ENCODE results near the gene MOB2.

MOB2 gene

GRCh38 chr11:1440496-1440895 is 46.1 kb downstream of the MOB2 start:
- TF ChIP-seq CSRNP3 (CRISPR knock-in tag; IDR thresholded peaks at IDR 0.05), result no peak
- no peak for TF ChIP-seq ARNTL (CRISPR knock-in tag; IDR thresholded peaks at IDR 0.05; ENCODE audit: borderline replicate concordance, low read depth)
- TF ChIP-seq TOX (CRISPR knock-in tag; IDR thresholded peaks at IDR 0.05; ENCODE audit: borderline replicate concordance), result no peak
- no peak for TF ChIP-seq OSR1 (CRISPR knock-in tag; IDR thresholded peaks at IDR 0.05)
- no peak for TF ChIP-seq SNAI2 (CRISPR knock-in tag; IDR thresholded peaks at IDR 0.05)
- no peak for TF ChIP-seq CREB5 (CRISPR knock-in tag; IDR thresholded peaks at IDR 0.05; ENCODE audit: low read depth)
- no peak for TF ChIP-seq ESRRG (CRISPR knock-in tag; IDR thresholded peaks at IDR 0.05)
- no peak for TF ChIP-seq ZFP30 (CRISPR knock-in tag; IDR thresholded peaks at IDR 0.05)
- no peak for TF ChIP-seq PATZ1 (CRISPR knock-in tag; IDR thresholded peaks at IDR 0.05; ENCODE audit: borderline replicate concordance)
- TF ChIP-seq ZNF8 (CRISPR knock-in tag; IDR thresholded peaks at IDR 0.05), result no peak
- TF ChIP-seq ISL1 (CRISPR knock-in tag; IDR thresholded peaks at IDR 0.05), result no peak
- TF ChIP-seq ZFP3 (CRISPR knock-in tag; IDR thresholded peaks at IDR 0.05), result no peak
- TF ChIP-seq POU6F1 (CRISPR knock-in tag; IDR thresholded peaks at IDR 0.05; ENCODE audit: borderline replicate concordance, low read depth), result no peak
- no peak for TF ChIP-seq PPARA (CRISPR knock-in tag; IDR thresholded peaks at IDR 0.05; ENCODE audit: borderline replicate concordance)
- no peak for TF ChIP-seq ZNF565 (CRISPR knock-in tag; conservative IDR thresholded peaks at IDR 0.05; ENCODE audit: low read depth)
- TF ChIP-seq CSDC2 (CRISPR knock-in tag; IDR thresholded peaks at IDR 0.05), result no peak
- no peak for TF ChIP-seq TSHZ2 (CRISPR knock-in tag; IDR thresholded peaks at IDR 0.05)
- no peak for TF ChIP-seq BACH2 (CRISPR knock-in tag; IDR thresholded peaks at IDR 0.05; ENCODE audit: borderline replicate concordance)
- no peak for TF ChIP-seq ZNF70 (CRISPR knock-in tag; IDR thresholded peaks at IDR 0.05)
- TF ChIP-seq TCF4 (CRISPR knock-in tag; IDR thresholded peaks at IDR 0.05; ENCODE audit: borderline replicate concordance), result no peak
- ATAC-seq, result no peak

GRCh38 chr11:1440066-1440465 is 46.5 kb downstream of the MOB2 start:
- ATAC-seq, result no peak
- TF ChIP-seq CREB5 (CRISPR knock-in tag; IDR thresholded peaks at IDR 0.05; ENCODE audit: low read depth) (no peak), PATZ1 (CRISPR knock-in tag; IDR thresholded peaks at IDR 0.05; ENCODE audit: borderline replicate concordance) (no peak), RARB (CRISPR knock-in tag; IDR thresholded peaks at IDR 0.05) (no peak), ISL1 (CRISPR knock-in tag; IDR thresholded peaks at IDR 0.05) (no peak), ESRRG (CRISPR knock-in tag; IDR thresholded peaks at IDR 0.05) (no peak), ZNF565 (CRISPR knock-in tag; conservative IDR thresholded peaks at IDR 0.05; ENCODE audit: low read depth) (no peak), ZFP30 (CRISPR knock-in tag; IDR thresholded peaks at IDR 0.05) (no peak), TSHZ2 (CRISPR knock-in tag; IDR thresholded peaks at IDR 0.05) (no peak), CSDC2 (CRISPR knock-in tag; IDR thresholded peaks at IDR 0.05) (no peak), CSRNP3 (CRISPR knock-in tag; IDR thresholded peaks at IDR 0.05) (no peak), GLIS3 (CRISPR knock-in tag; IDR thresholded peaks at IDR 0.05) (no peak), ZFP3 (CRISPR knock-in tag; IDR thresholded peaks at IDR 0.05) (no peak), TCF4 (CRISPR knock-in tag; IDR thresholded peaks at IDR 0.05; ENCODE audit: borderline replicate concordance) (no peak)
